Gastrocnemius medialis (tissue), 4 donors: ENCODE measurements around the gene CFAP77.

Source experiments
- POLR2A ChIP-seq, 2 donors: fragments of 450-650 bp; IDR thresholded peaks; one replicate each; pipeline ENCODE4 v1.6.1; 2017; ENCODE audit warnings: antibody characterized with exemption in 2 of 2, mild to moderate bottlenecking in 2 of 2, moderate library complexity in 2 of 2
- TF ChIP-seq, protein P1 (sequence below), 5 experiments: fragments of 450-650 bp in 3 of 5; fragments of 200-600 bp in 2 of 5; sonication (generic) in 2 of 5; IDR thresholded peaks in 4 of 5; conservative IDR thresholded peaks in 1 of 5; 1 replicate in 4 of 5; 2 replicates in 1 of 5; pipeline ENCODE4 v1.5.1; 2016 to 2019; ENCODE audit warnings: antibody characterized with exemption in 5 of 5, mild to moderate bottlenecking in 3 of 5, moderate library complexity in 3 of 5

DNA sequence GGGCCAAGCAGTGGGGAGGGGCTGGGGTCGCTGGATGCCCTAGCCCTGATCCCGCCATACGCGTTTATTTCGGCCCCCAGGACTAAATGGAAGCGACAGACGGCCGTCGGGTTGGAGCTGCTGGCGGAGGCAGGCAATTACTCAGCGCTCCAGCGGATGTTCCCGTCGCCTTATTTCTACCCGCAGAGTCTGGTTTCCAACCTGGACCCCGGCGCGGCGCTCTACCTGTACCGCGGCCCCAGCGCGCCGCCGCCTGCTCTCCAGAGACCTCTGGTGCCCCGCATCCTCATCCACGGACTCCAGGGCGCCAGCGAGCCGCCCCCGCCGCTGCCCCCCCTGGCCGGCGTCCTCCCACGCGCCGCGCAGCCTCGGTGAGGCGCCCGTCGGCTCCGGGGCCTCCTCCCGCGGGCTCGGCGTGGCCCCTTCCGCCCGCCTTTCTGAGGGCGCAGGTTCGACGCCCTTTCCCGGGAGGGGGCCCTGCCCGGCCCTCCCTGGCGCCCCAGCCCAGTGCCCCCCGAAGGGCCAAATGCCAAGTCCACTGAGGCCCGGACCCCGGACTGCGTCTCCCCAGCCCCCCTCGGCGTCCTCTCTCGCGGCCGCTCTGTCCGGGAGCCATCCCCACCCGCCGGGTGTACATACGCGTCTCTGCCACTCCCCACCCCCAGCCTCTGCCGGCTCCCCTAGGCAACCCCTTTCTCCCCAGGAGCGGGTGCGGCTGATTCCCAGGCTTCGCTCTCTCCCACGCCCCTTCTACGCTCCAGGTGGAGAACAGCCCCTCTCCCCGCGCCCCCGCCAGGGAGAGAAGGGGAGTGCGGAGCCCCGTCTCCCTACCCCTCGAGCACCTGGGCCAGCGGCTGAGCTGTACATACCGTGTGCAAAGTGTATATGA lies 179.4 kb downstream of the CFAP77 start:
- no peak for TF ChIP-seq POLR2A (IDR thresholded peaks at IDR 0.05)
- TF ChIP-seq, protein P1, sequence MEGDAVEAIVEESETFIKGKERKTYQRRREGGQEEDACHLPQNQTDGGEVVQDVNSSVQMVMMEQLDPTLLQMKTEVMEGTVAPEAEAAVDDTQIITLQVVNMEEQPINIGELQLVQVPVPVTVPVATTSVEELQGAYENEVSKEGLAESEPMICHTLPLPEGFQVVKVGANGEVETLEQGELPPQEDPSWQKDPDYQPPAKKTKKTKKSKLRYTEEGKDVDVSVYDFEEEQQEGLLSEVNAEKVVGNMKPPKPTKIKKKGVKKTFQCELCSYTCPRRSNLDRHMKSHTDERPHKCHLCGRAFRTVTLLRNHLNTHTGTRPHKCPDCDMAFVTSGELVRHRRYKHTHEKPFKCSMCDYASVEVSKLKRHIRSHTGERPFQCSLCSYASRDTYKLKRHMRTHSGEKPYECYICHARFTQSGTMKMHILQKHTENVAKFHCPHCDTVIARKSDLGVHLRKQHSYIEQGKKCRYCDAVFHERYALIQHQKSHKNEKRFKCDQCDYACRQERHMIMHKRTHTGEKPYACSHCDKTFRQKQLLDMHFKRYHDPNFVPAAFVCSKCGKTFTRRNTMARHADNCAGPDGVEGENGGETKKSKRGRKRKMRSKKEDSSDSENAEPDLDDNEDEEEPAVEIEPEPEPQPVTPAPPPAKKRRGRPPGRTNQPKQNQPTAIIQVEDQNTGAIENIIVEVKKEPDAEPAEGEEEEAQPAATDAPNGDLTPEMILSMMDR (IDR thresholded peaks at IDR 0.05 in 4 of 5, conservative IDR thresholded peaks at IDR 0.05 in 1 of 5): no peak
